HepG2 (cell line): ENCODE data around the gene EZH1. TPM values are rescaled to one million over a fixed set of nuclear protein-coding genes. Genes with fewer than 3 reads are reported as not detected.
A peak's percentile ranks its signal among the peaks of the same experiment; 100 is the strongest.

ENCODE experiments used
- ATAC-seq: fragments of 200-7000 bp; cut with Tn5 transposase; 3 replicates; pipeline ENCODE4 v1.9.1; 2020; ENCODE audit warnings: mild to moderate bottlenecking, moderate library complexity
- BruUV-seq: library from RNA; stranded (reverse); fragments of 400-500 nt; replicated peaks from 2 replicates; lab custom pipeline; 2021; lab: Mats Ljungman, UMichigan
- CTCF ChIA-PET: fragments of 300-600 bp; formaldehyde crosslinking; extraction: SDS; loops from one replicate; lab custom pipeline; 2021; ENCODE audit warnings: low total read pairs, inconsistent platforms, low intra/inter-chr PET ratio; lab: Yijun Ruan, JAX
- POLR2A ChIA-PET: fragments of 350-600 bp; sonication (Branson Sonifier 250); formaldehyde crosslinking; loops from one replicate; lab custom pipeline; 2020; ENCODE audit warnings: antibody characterized with exemption, inconsistent platforms; lab: Yijun Ruan, JAX
- DNase-seq: peaks from one replicate; pipeline ENCODE4 v3.0.0-alpha.2; 2015; ENCODE audit warnings: low spot score
- FAIRE-seq: peaks from 3 replicates; lab custom pipeline; 2011; peaks lifted over from hg19 to GRCh38; lab: Jason Lieb, UNC
- H2AFZ ChIP-seq: one replicate; pipeline ENCODE4 v1.6.1; 2011; ENCODE audit warnings: low read length, inconsistent platforms
- H3K27ac ChIP-seq: fragments of 300-600 bp; 3 replicates; pipeline ENCODE4 v1.8.0; 2011; ENCODE audit warnings: mixed run types, mild to moderate bottlenecking, mixed read lengths, low read length, inconsistent platforms; ENCODE audit not compliant: insufficient read depth; ENCODE audit errors: extremely low read length
- H3K27me3 ChIP-seq, 2 experiments: fragments of 200-600 bp in 1 of 2; 2 replicates in 1 of 2; 3 replicates in 1 of 2; pipeline versions ENCODE4 v1.6.0 to v1.8.0; 2011; ENCODE audit warnings: low read length in 2 of 2, mild to moderate bottlenecking in 2 of 2, moderate library complexity in 2 of 2, inconsistent platforms in 1 of 2; ENCODE audit not compliant: insufficient read depth in 2 of 2, control insufficient read depth in 1 of 2
- H3K36me3 ChIP-seq, 2 experiments: fragments of 200-600 bp in 1 of 2; replicated peaks in 1 of 2; 2 replicates in 1 of 2; 3 replicates in 1 of 2; pipeline versions ENCODE4 v1.5.1 to v1.8.0; 2011; ENCODE audit warnings: low read length in 2 of 2, inconsistent platforms in 1 of 2; ENCODE audit not compliant: insufficient read depth in 2 of 2, control insufficient read depth in 1 of 2
- H3K4me1 ChIP-seq: 2 replicates; pipeline ENCODE4 v1.5.1; 2012; ENCODE audit warnings: low read length, inconsistent platforms; ENCODE audit not compliant: insufficient read depth
- H3K4me2 ChIP-seq: 2 replicates; pipeline ENCODE4 v1.6.0; 2011; ENCODE audit warnings: low read depth, low read length, inconsistent platforms
- H3K4me3 ChIP-seq, 3 experiments: fragments of 200-600 bp in 1 of 3; sonication (generic), shearing (Covaris generic) in 1 of 3; replicated peaks in 1 of 3; 2 replicates each; pipeline ENCODE4 v1.5.1; 2011 to 2016; ENCODE audit warnings: low read length in 3 of 3, inconsistent platforms in 2 of 3, low read depth in 2 of 3, mild to moderate bottlenecking in 2 of 3, control low read depth in 1 of 3, mixed read lengths in 1 of 3; ENCODE audit not compliant: insufficient read depth in 1 of 3
- H3K79me2 ChIP-seq: one replicate; pipeline ENCODE4 v1.6.1; 2011; ENCODE audit warnings: low read length, inconsistent platforms; ENCODE audit not compliant: insufficient read depth
- H3K9ac ChIP-seq: 2 replicates; pipeline ENCODE4 v1.6.0; 2011; ENCODE audit warnings: mild to moderate bottlenecking, low read depth, low read length, inconsistent platforms; ENCODE audit not compliant: insufficient read depth
- H3K9me3 ChIP-seq: 2 replicates; pipeline ENCODE4 v1.5.1; 2012; ENCODE audit warnings: mild to moderate bottlenecking, low read length
- H4K20me1 ChIP-seq: 2 replicates; pipeline ENCODE4 v1.6.0; 2011; ENCODE audit warnings: inconsistent platforms, mild to moderate bottlenecking, low read length, moderate library complexity; ENCODE audit not compliant: insufficient read depth
- ELF3 ChIP-seq: IDR thresholded peaks from 2 replicates; pipeline ENCODE4 v1.6.1; 2016; ENCODE audit warnings: missing genetic modification reagents, missing compliant biosample characterization
- FOXO1 ChIP-seq: sonication (generic); formaldehyde crosslinking; IDR thresholded peaks from 2 replicates; pipeline ENCODE4 v1.4.0; 2020; ENCODE audit warnings: missing genetic modification reagents
- HIVEP1 ChIP-seq: sonication (generic); formaldehyde crosslinking; IDR thresholded peaks from 2 replicates; pipeline ENCODE4 v1.4.0; 2020; ENCODE audit warnings: mild to moderate bottlenecking, missing genetic modification reagents
- NCOA2 ChIP-seq: sonication (generic); formaldehyde crosslinking; IDR thresholded peaks from 2 replicates; pipeline ENCODE4 v1.8.0; 2022; ENCODE audit warnings: inconsistent platforms
- SIN3A ChIP-seq: IDR thresholded peaks from 2 replicates; pipeline ENCODE4 v1.6.1; 2011; ENCODE audit warnings: low read depth, mild to moderate bottlenecking, control low read depth, low read length, borderline replicate concordance
- TBX2 ChIP-seq: sonication (generic); formaldehyde crosslinking; IDR thresholded peaks from 2 replicates; pipeline ENCODE4 v1.5.0; 2020; ENCODE audit warnings: missing genetic modification reagents, mild to moderate bottlenecking, borderline replicate concordance
- ZNF234 ChIP-seq: sonication (generic); formaldehyde crosslinking; conservative IDR thresholded peaks from 2 replicates; pipeline ENCODE4 v1.5.1; 2020; ENCODE audit warnings: mild to moderate bottlenecking, missing genetic modification reagents
- ZNF556 ChIP-seq: sonication (generic); formaldehyde crosslinking; IDR thresholded peaks from 2 replicates; pipeline ENCODE4 v1.4.0; 2020; ENCODE audit warnings: mild to moderate bottlenecking, missing genetic modification reagents, borderline replicate concordance
- ZNF570 ChIP-seq: sonication (generic); formaldehyde crosslinking; IDR thresholded peaks from 2 replicates; pipeline ENCODE4 v1.4.0; 2020; ENCODE audit warnings: mild to moderate bottlenecking, missing genetic modification reagents, borderline replicate concordance
- ZNF629 ChIP-seq: sonication (generic); formaldehyde crosslinking; conservative IDR thresholded peaks from 2 replicates; pipeline ENCODE4 v1.5.0; 2020; ENCODE audit warnings: missing genetic modification reagents
- WGBS: methylation state at CpG from one replicate; pipeline ENCODE4 v1.1.6; 2017; ENCODE audit warnings: low lambda C conversion rate; 5-methylcytosine and 5-hydroxymethylcytosine counted together
- in situ Hi-C: cut with HindIII; loops from 2 replicates; pipeline ENCODE4 v1.10.0; 2017; ENCODE audit warnings: low pct_unique_long_range_greater_than_20kb; ENCODE audit not compliant: extremely low pct_ligation_motif_present
- intact Hi-C: fragments of 100-400 bp; cut with micrococcal nuclease; formaldehyde crosslinking; loops from one replicate; pipeline ENCODE4 v1.10.0; 2022; ENCODE audit not compliant: unreplicated experiment
- polyA plus RNA-seq, 8 experiments: library from polyadenylated mRNA; depleted of rRNA in 3 of 8; stranded (reverse) in 7 of 8; unstranded in 1 of 8; fragments of >200 nt; fragmentation: Illumina TruSeq in 4 of 8; extraction: Trizol in 4 of 8; gene quantifications; 2 replicates each; pipeline versions ENCODE4 v1.2.1 to v1.2.3, GENCODE V29; 2011 to 2016; ENCODE audit warnings: low read depth in 4 of 8, missing spikeins in 1 of 8, mixed read lengths in 1 of 8; ENCODE audit not compliant: insufficient read depth in 1 of 8
- total RNA-seq, 5 experiments: library from RNA; depleted of rRNA; stranded (reverse); fragments of >200 nt; fragmentation: Illumina TruSeq; extraction: Trizol; gene quantifications; 2 replicates each; pipeline ENCODE4 v1.2.3, GENCODE V29; 2016; ENCODE audit warnings: low read depth in 1 of 5
- TF ChIP-seq, protein P1 (sequence below): sonication (generic); formaldehyde crosslinking; IDR thresholded peaks from 2 replicates; pipeline ENCODE4 v1.5.0; 2020; ENCODE audit warnings: mild to moderate bottlenecking, missing genetic modification reagents, borderline replicate concordance
- TF ChIP-seq, protein P2 (sequence below): sonication (generic); formaldehyde crosslinking; IDR thresholded peaks from 2 replicates; pipeline ENCODE4 v1.8.0; 2022; ENCODE audit warnings: missing genetic modification reagents, low read depth, mild to moderate bottlenecking, borderline replicate concordance
- TF ChIP-seq, protein P3 (sequence below): sonication (generic); formaldehyde crosslinking; IDR thresholded peaks from 2 replicates; pipeline ENCODE4 v1.8.0; 2022; ENCODE audit warnings: mild to moderate bottlenecking, missing genetic modification reagents, moderate library complexity

The EZH1 gene
- total and polyA plus RNA-seq, 2 of the 13 experiments (the other 11 are each of a cell fraction or from before 2014, with no cell fraction given), result 11.6 to 24.0 TPM

DNA sequence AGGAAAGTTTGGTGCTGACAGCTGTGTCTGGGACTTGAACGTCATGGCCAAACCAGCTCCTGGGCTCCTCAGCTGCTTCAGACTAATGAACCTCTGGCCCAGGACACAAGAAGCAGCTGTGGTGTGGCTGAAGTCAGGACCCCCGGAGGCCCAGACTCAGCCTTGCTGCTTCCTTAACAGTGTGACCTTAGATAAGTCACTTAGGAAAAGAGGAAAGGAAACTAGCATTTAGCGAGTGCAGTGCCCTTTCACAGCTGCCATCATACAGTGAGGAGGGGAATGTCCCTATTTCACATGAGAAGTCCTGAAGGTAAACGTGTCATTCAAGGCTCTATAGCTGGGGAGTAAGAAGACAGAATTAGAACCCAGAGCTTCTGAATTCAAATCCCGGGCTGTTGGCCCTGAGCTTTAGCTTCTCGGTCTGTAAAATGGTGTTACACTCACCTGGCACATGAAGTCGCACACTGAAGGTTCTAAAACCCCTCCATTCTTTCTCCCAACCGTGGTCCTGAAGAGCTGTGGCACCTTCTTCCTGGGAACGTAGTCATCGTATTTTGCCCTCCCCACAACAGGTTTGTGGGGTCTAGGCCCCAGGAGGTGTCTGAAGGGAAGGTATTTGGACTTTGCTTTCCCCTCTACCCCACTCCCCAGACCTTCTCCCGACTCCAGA is 15.3 kb upstream of the EZH1 start:
- TSS peak; percentile 60 for BruUV-seq
- H2AFZ ChIP-seq, result peak overlapping the region; percentile 18
- no peak; the same call in 2 of the 3 replicates for ATAC-seq
- peaks cover 45% of the 10 kb centered on the region for H3K4me1 ChIP-seq
- H3K4me3 ChIP-seq, result peak overlapping the region; percentile 53 to 75 (median 59)
- peak overlapping the region; percentile 90 for H3K4me2 ChIP-seq
- peaks cover 0 to 12% of the 10 kb centered on the region in 2 experiments; a peak in 2 of 5 replicates for H3K27me3 ChIP-seq
- no peak overlapping the region for H3K27ac ChIP-seq
- peak; percentile 76 for FAIRE-seq
- H3K9ac ChIP-seq, result peak overlapping the region; percentile 64; the same call in 1 of the 2 replicates
- H4K20me1 ChIP-seq, result no peaks in the 10 kb centered on the region
- POLR2A ChIA-PET, result interaction anchor here (0.7 to 5.6 kb wide), 13 partner anchors 9 to 238 kb away, joined by 3 to 63 read pairs (median 4); partner anchors contain the start of genes BECN1, COA3, EZH1 and RETREG3
- 20% methylated on average over 11 of the region's 11 CpGs for WGBS
- no peak for DNase-seq
- in situ Hi-C loops, result loop anchor here (5.0 kb wide), 1 partner anchor 38 kb away; no protein-coding TSS in a partner anchor
- H3K9me3 ChIP-seq, result no peaks in the 10 kb centered on the region
- intact Hi-C loops, result loop anchor here (5.0 kb wide), 1 partner anchor 183 kb away; the partner anchor contains the start of gene PSMC3IP
- H3K79me2 ChIP-seq, result no peaks in the 10 kb centered on the region
- CTCF ChIA-PET, result no interaction called here
- H3K36me3 ChIP-seq, result no peaks in the 10 kb centered on the region
- TF ChIP-seq, protein P1, sequence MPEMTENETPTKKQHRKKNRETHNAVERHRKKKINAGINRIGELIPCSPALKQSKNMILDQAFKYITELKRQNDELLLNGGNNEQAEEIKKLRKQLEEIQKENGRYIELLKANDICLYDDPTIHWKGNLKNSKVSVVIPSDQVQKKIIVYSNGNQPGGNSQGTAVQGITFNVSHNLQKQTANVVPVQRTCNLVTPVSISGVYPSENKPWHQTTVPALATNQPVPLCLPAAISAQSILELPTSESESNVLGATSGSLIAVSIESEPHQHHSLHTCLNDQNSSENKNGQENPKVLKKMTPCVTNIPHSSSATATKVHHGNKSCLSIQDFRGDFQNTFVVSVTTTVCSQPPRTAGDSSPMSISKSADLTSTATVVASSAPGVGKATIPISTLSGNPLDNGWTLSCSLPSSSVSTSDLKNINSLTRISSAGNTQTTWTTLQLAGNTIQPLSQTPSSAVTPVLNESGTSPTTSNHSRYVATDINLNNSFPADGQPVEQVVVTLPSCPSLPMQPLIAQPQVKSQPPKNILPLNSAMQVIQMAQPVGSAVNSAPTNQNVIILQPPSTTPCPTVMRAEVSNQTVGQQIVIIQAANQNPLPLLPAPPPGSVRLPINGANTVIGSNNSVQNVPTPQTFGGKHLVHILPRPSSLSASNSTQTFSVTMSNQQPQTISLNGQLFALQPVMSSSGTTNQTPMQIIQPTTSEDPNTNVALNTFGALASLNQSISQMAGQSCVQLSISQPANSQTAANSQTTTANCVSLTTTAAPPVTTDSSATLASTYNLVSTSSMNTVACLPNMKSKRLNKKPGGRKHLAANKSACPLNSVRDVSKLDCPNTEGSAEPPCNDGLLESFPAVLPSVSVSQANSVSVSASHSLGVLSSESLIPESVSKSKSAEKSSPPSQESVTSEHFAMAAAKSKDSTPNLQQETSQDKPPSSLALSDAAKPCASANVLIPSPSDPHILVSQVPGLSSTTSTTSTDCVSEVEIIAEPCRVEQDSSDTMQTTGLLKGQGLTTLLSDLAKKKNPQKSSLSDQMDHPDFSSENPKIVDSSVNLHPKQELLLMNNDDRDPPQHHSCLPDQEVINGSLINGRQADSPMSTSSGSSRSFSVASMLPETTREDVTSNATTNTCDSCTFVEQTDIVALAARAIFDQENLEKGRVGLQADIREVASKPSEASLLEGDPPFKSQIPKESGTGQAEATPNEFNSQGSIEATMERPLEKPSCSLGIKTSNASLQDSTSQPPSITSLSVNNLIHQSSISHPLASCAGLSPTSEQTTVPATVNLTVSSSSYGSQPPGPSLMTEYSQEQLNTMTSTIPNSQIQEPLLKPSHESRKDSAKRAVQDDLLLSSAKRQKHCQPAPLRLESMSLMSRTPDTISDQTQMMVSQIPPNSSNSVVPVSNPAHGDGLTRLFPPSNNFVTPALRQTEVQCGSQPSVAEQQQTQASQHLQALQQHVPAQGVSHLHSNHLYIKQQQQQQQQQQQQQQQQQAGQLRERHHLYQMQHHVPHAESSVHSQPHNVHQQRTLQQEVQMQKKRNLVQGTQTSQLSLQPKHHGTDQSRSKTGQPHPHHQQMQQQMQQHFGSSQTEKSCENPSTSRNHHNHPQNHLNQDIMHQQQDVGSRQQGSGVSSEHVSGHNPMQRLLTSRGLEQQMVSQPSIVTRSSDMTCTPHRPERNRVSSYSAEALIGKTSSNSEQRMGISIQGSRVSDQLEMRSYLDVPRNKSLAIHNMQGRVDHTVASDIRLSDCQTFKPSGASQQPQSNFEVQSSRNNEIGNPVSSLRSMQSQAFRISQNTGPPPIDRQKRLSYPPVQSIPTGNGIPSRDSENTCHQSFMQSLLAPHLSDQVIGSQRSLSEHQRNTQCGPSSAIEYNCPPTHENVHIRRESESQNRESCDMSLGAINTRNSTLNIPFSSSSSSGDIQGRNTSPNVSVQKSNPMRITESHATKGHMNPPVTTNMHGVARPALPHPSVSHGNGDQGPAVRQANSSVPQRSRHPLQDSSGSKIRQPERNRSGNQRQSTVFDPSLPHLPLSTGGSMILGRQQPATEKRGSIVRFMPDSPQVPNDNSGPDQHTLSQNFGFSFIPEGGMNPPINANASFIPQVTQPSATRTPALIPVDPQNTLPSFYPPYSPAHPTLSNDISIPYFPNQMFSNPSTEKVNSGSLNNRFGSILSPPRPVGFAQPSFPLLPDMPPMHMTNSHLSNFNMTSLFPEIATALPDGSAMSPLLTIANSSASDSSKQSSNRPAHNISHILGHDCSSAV (CRISPR knock-in tag), result 0 out of 2 replicates have a peak, but pooled peaks have one; percentile 5
- 0 out of 2 replicates have a peak, but pooled peaks have one; percentile 14 for TF ChIP-seq ZNF629 (CRISPR knock-in tag)
- 0 out of 2 replicates have a peak, but pooled peaks have one; percentile 1 for TF ChIP-seq ELF3 (CRISPR knock-in tag)
- 0 out of 2 replicates have a peak, but pooled peaks have one; percentile 17 for TF ChIP-seq HIVEP1 (CRISPR knock-in tag)
- TF ChIP-seq, protein P2, sequence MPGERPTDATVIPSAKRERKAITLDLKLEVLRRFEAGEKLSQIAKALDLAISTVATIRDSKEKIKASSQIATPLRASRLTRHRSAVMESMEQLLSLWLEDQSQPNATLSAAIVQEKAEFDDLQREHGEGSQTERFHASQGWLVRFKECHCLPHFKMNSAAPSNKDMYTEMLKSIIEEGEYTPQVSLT (CRISPR knock-in tag), result no peak
- TF ChIP-seq ZNF556 (CRISPR knock-in tag), result 0 out of 2 replicates have a peak, but pooled peaks have one; percentile 6
- TF ChIP-seq, protein P3, sequence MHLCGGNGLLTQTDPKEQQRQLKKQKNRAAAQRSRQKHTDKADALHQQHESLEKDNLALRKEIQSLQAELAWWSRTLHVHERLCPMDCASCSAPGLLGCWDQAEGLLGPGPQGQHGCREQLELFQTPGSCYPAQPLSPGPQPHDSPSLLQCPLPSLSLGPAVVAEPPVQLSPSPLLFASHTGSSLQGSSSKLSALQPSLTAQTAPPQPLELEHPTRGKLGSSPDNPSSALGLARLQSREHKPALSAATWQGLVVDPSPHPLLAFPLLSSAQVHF (CRISPR knock-in tag), result no peak
- no peak for TF ChIP-seq TBX2 (CRISPR knock-in tag)
- TF ChIP-seq SIN3A, result no peak; the same call in 1 of the 2 replicates
- TF ChIP-seq NCOA2 (CRISPR knock-in tag), result no peak
- TF ChIP-seq FOXO1, result peak; percentile 32; the same call in 1 of the 2 replicates
- TF ChIP-seq ZNF234, result no peak
- 0 out of 2 replicates have a peak, but pooled peaks have one; percentile 2 for TF ChIP-seq ZNF570 (CRISPR knock-in tag)
